HL-60/S4 treated with phorbol 12-myristate 13-acetate at 8.2 ng/mL for 4 days and 3 days (cell line): Measurements from ENCODE around the gene GGA3.
"Not testable (repeated sequence)": the region's sequence is repeated elsewhere in the genome, so short reads cannot be mapped to it uniquely, and the experiment has no call there.

ENCODE experiments used
- in situ Hi-C: fragments of 300-500 bp; cut with MboI; formaldehyde crosslinking; loops from 2 replicates; pipeline ENCODE4 v1.15.0; 2022; ENCODE audit warnings: low sequenced_read_pairs

GGA3 gene

GRCh38 chr17:75261336-75262111, at the start of gene GGA3, which contains the start of gene MRPS7:
Gene GGA3, minus strand, starts transcription at chr17:75261606. Its CDS starts 19 bp downstream, at chr17:75261587.
Gene MRPS7, plus strand, starts transcription at chr17:75261879. Its CDS starts 22 bp downstream, at chr17:75261901.
- in situ Hi-C loops, result no loop called here

GRCh38 chr17:75308732-75309629, 47.6 kb upstream of the GGA3 start:
- in situ Hi-C loops, result no loop called here

- in situ Hi-C loops, result no loop called here
Measured at GRCh38 chr17:75307957-75308731, 46.7 kb upstream of the GGA3 start.

- in situ Hi-C loops, result no loop called here
Measured at GRCh38 chr17:75301502-75302206, 40.2 kb upstream of the GGA3 start.

- in situ Hi-C loops, result no loop called here
Measured at GRCh38 chr17:75301049-75301448, 39.6 kb upstream of the GGA3 start.

GRCh38 chr17:75300280-75300679, 38.9 kb upstream of the GGA3 start:
- in situ Hi-C loops, result no loop called here

- in situ Hi-C loops, result no loop called here
Measured at GRCh38 chr17:75295201-75296158, 34.1 kb upstream of the GGA3 start.

GRCh38 chr17:75292810-75293448, 31.5 kb upstream of the GGA3 start:
- in situ Hi-C loops, result not testable (repeated sequence)

- in situ Hi-C loops, result no loop called here
Measured at GRCh38 chr17:75289832-75290337, 28.5 kb upstream of the GGA3 start.

GRCh38 chr17:75289115-75289831, 27.9 kb upstream of the GGA3 start, which contains the start of gene SLC25A19:
Gene SLC25A19, minus strand, starts transcription at chr17:75289433. Its CDS starts 2,669 bp downstream, at chr17:75286764.
- in situ Hi-C loops, result no loop called here

- in situ Hi-C loops, result no loop called here
Measured at GRCh38 chr17:75288770-75289114, 27.3 kb upstream of the GGA3 start.

- in situ Hi-C loops, result no loop called here
Measured at GRCh38 chr17:75288359-75288758, 27.0 kb upstream of the GGA3 start.

GRCh38 chr17:75287221-75287620, 25.8 kb upstream of the GGA3 start:
- in situ Hi-C loops, result no loop called here

- in situ Hi-C loops, result no loop called here
Measured at GRCh38 chr17:75285123-75285522, 23.7 kb upstream of the GGA3 start.

- in situ Hi-C loops, result not testable (repeated sequence)
Measured at GRCh38 chr17:75280189-75280588, 18.8 kb upstream of the GGA3 start.

GRCh38 chr17:75277664-75278071, 16.3 kb upstream of the GGA3 start:
- in situ Hi-C loops, result no loop called here

- in situ Hi-C loops, result no loop called here
Measured at GRCh38 chr17:75273977-75274708, 12.7 kb upstream of the GGA3 start.
